Measurements from ENCODE around the gene PHB1.
"Not testable (repeated sequence)": the region's sequence is repeated elsewhere in the genome, so short reads cannot be mapped to it uniquely, and the experiment has no call there.

Gene PHB1

GRCh38 chr17:49403514-49404289 lies 11.0 kb downstream of the PHB1 start:
- DNase-seq, result no peak

GRCh38 chr17:49402706-49403105 lies 12.0 kb downstream of the PHB1 start:
- no peak for DNase-seq

- DNase-seq, result no peak
Observed at GRCh38 chr17:49401971-49402611, 12.6 kb downstream of the PHB1 start.

- DNase-seq, result no peak
Observed at GRCh38 chr17:49399995-49400394, 14.7 kb downstream of the PHB1 start.

- DNase-seq, result no peak
Observed at GRCh38 chr17:49397586-49397985, 17.1 kb downstream of the PHB1 start.

GRCh38 chr17:49393491-49394255 lies 21.0 kb downstream of the PHB1 start:
- no peak for DNase-seq

- DNase-seq, result no peak
Observed at GRCh38 chr17:49390548-49391324, 23.9 kb downstream of the PHB1 start.

- DNase-seq, result not testable (repeated sequence)
Observed at GRCh38 chr17:49389514-49390347, 25.0 kb downstream of the PHB1 start.

- DNase-seq, result no peak
Observed at GRCh38 chr17:49388692-49389513, 25.8 kb downstream of the PHB1 start.

- no peak for DNase-seq
Observed at GRCh38 chr17:49388290-49388640, 26.4 kb downstream of the PHB1 start.

GRCh38 chr17:49387498-49388289 lies 27.0 kb downstream of the PHB1 start:
- no peak for DNase-seq

- DNase-seq, result no peak
Observed at GRCh38 chr17:49386373-49386772, 28.3 kb downstream of the PHB1 start.

- DNase-seq, result no peak
Observed at GRCh38 chr17:49384951-49385350, 29.7 kb downstream of the PHB1 start.

- DNase-seq, result no peak
Observed at GRCh38 chr17:49383060-49383459, 31.6 kb downstream of the PHB1 start.

GRCh38 chr17:49382556-49382955 lies 32.1 kb downstream of the PHB1 start:
- DNase-seq, result no peak

GRCh38 chr17:49381793-49382192 lies 32.9 kb downstream of the PHB1 start:
- DNase-seq, result no peak

- DNase-seq, result no peak
Observed at GRCh38 chr17:49381033-49381432, 33.6 kb downstream of the PHB1 start.

- DNase-seq, result no peak
Observed at GRCh38 chr17:49379926-49380325, 34.8 kb downstream of the PHB1 start.

GRCh38 chr17:49378311-49378710 lies 36.4 kb downstream of the PHB1 start:
- DNase-seq, result no peak

GRCh38 chr17:49375544-49375943 lies 39.1 kb downstream of the PHB1 start:
- DNase-seq, result no peak
